ENCODE results near the gene AMBP. TPM values are rescaled to one million over a fixed set of nuclear protein-coding genes. Genes with fewer than 3 reads are reported as not detected.

The AMBP gene
- total and polyA plus RNA-seq, 2 donors (not counting 1 experiment from before 2014, with no cell fraction given): not detected

GRCh38 chr9:114056527-114056926 is 21.6 kb downstream of the AMBP start:
- no peak overlapping the region for H3K4me3 ChIP-seq (ENCODE audit: control extremely low read depth in 1 of 5, extremely low read depth in 1 of 5, insufficient read depth in 1 of 5, low read depth in 2 of 5, low read length in 4 of 5)
- no peaks in the 10 kb centered on the region for H3K36me3 ChIP-seq (replicated peaks in 1 of 2; ENCODE audit: control extremely low read depth in 1 of 2, control insufficient read depth in 1 of 2, extremely low read depth in 1 of 2, insufficient read depth in 2 of 2, low read length in 1 of 2)
- peaks cover 5% of the 10 kb centered on the region for H3K4me1 Mint-ChIP-seq
- ChIA-PET CTCF (interaction anchor here (0.6 kb wide), 1 partner anchor 872 kb away, joined by 3 read pairs; no protein-coding TSS in a partner anchor), POLR2A (no interaction called here)
- H3K9ac ChIP-seq (ENCODE audit: low read length): no peak overlapping the region
- no peaks in the 10 kb centered on the region for H3K27me3 ChIP-seq (replicated peaks in 1 of 4; ENCODE audit: control extremely low read depth in 1 of 4, control insufficient read depth in 3 of 4, insufficient read depth in 4 of 4, low read length in 3 of 4)
- no peak overlapping the region for H3K4me3 Mint-ChIP-seq
- no peak overlapping the region for H3K4me2 ChIP-seq (replicated peaks; ENCODE audit: low read depth, low read length, poor library complexity, severe bottlenecking)
- no peak for ATAC-seq (ENCODE audit: low read depth)
- no peaks in the 10 kb centered on the region for H3K9me3 ChIP-seq (ENCODE audit: control extremely low read depth in 1 of 3, control insufficient read depth in 2 of 3, insufficient read depth in 1 of 3, low read length in 2 of 3)
- no peaks in the 10 kb centered on the region for H3K4me1 ChIP-seq (ENCODE audit: control insufficient read depth in 2 of 2, insufficient read depth in 2 of 2, low read length in 2 of 2)
- no peaks in the 10 kb centered on the region for H3K79me2 ChIP-seq (ENCODE audit: control insufficient read depth, insufficient read depth, low read length)
- no peak overlapping the region for H3K27ac Mint-ChIP-seq
- TF ChIP-seq EZH2 (IDR thresholded peaks at IDR 0.05; ENCODE audit: borderline replicate concordance, insufficient read depth, low read depth, low read length, poor library complexity, severe bottlenecking): no peak
- TF ChIP-seq, protein P1, sequence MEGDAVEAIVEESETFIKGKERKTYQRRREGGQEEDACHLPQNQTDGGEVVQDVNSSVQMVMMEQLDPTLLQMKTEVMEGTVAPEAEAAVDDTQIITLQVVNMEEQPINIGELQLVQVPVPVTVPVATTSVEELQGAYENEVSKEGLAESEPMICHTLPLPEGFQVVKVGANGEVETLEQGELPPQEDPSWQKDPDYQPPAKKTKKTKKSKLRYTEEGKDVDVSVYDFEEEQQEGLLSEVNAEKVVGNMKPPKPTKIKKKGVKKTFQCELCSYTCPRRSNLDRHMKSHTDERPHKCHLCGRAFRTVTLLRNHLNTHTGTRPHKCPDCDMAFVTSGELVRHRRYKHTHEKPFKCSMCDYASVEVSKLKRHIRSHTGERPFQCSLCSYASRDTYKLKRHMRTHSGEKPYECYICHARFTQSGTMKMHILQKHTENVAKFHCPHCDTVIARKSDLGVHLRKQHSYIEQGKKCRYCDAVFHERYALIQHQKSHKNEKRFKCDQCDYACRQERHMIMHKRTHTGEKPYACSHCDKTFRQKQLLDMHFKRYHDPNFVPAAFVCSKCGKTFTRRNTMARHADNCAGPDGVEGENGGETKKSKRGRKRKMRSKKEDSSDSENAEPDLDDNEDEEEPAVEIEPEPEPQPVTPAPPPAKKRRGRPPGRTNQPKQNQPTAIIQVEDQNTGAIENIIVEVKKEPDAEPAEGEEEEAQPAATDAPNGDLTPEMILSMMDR (IDR thresholded peaks at IDR 0.05): no peak
- no peak overlapping the region for H2AFZ ChIP-seq (ENCODE audit: insufficient read depth, low read depth, low read length, poor library complexity, severe bottlenecking)
- no peaks in the 10 kb centered on the region for H3K9me3 Mint-ChIP-seq (ENCODE audit: insufficient read depth)
- no peaks in the 10 kb centered on the region for H4K20me1 ChIP-seq (ENCODE audit: control insufficient read depth, insufficient read depth, low read length, poor library complexity, severe bottlenecking)
- H3K27me3 Mint-ChIP-seq: peaks cover 5% of the 10 kb centered on the region
- intact Hi-C loops (cut with micrococcal nuclease): no loop called here
- no peak overlapping the region for H3K27ac ChIP-seq (ENCODE audit: low read length in 2 of 2)
- DNase-seq: no peak
- 90% methylated on average over 5 of the region's 5 CpGs for WGBS (ENCODE audit: insufficient coverage)

GRCh38 chr9:114055894-114056293 is 22.2 kb downstream of the AMBP start:
- H3K9me3 Mint-ChIP-seq (ENCODE audit: insufficient read depth): no peaks in the 10 kb centered on the region
- intact Hi-C loops (cut with micrococcal nuclease): no loop called here
- ATAC-seq (ENCODE audit: low read depth): no peak
- no peak overlapping the region for H3K4me2 ChIP-seq (replicated peaks; ENCODE audit: low read depth, low read length, poor library complexity, severe bottlenecking)
- H2AFZ ChIP-seq (ENCODE audit: insufficient read depth, low read depth, low read length, poor library complexity, severe bottlenecking): no peak overlapping the region
- TF ChIP-seq, protein P1 (IDR thresholded peaks at IDR 0.05): no peak
- no peak for TF ChIP-seq EZH2 (IDR thresholded peaks at IDR 0.05; ENCODE audit: borderline replicate concordance, insufficient read depth, low read depth, low read length, poor library complexity, severe bottlenecking)
- no peak overlapping the region for H3K9ac ChIP-seq (ENCODE audit: low read length)
- no peaks in the 10 kb centered on the region for H3K4me1 ChIP-seq (ENCODE audit: control insufficient read depth in 2 of 2, insufficient read depth in 2 of 2, low read length in 2 of 2)
- H3K27me3 ChIP-seq (replicated peaks in 1 of 4; ENCODE audit: control extremely low read depth in 1 of 4, control insufficient read depth in 3 of 4, insufficient read depth in 4 of 4, low read length in 3 of 4): no peaks in the 10 kb centered on the region
- no peak for DNase-seq
- H3K27ac Mint-ChIP-seq: no peak overlapping the region
- CTCF ChIA-PET: interaction anchor here (0.6 kb wide), 1 partner anchor 873 kb away, joined by 3 read pairs; no protein-coding TSS in a partner anchor
- peaks cover 5% of the 10 kb centered on the region for H3K4me1 Mint-ChIP-seq
- H3K9me3 ChIP-seq (ENCODE audit: control extremely low read depth in 1 of 3, control insufficient read depth in 2 of 3, insufficient read depth in 1 of 3, low read length in 2 of 3): no peaks in the 10 kb centered on the region
- H3K4me3 ChIP-seq (ENCODE audit: control extremely low read depth in 1 of 5, extremely low read depth in 1 of 5, insufficient read depth in 1 of 5, low read depth in 2 of 5, low read length in 4 of 5): no peak overlapping the region
- no peak overlapping the region for H3K27ac ChIP-seq (ENCODE audit: low read length in 2 of 2)
- no peak overlapping the region for H3K4me3 Mint-ChIP-seq
- WGBS (ENCODE audit: insufficient coverage): no CpG with 5 or more reads among the region's 7 CpGs
- POLR2A ChIA-PET: no interaction called here
- no peaks in the 10 kb centered on the region for H3K36me3 ChIP-seq (replicated peaks in 1 of 2; ENCODE audit: control extremely low read depth in 1 of 2, control insufficient read depth in 1 of 2, extremely low read depth in 1 of 2, insufficient read depth in 2 of 2, low read length in 1 of 2)
- no peaks in the 10 kb centered on the region for H4K20me1 ChIP-seq (ENCODE audit: control insufficient read depth, insufficient read depth, low read length, poor library complexity, severe bottlenecking)
- H3K27me3 Mint-ChIP-seq: peaks cover 4% of the 10 kb centered on the region
- no peaks in the 10 kb centered on the region for H3K79me2 ChIP-seq (ENCODE audit: control insufficient read depth, insufficient read depth, low read length)
